Measurements from ENCODE around the gene FBLN2.

GRCh38 chr3:13660042-13660874, 111.3 kb downstream of the FBLN2 start:
- no peak for TF ChIP-seq CTCF (IDR thresholded peaks at IDR 0.05)
- TF ChIP-seq POLR2A (IDR thresholded peaks at IDR 0.05), result no peak
